NT2/D1 (cell line): Measurements from ENCODE around the gene BRINP2.
A peak's percentile ranks its signal among the peaks of the same experiment; 100 is the strongest.

Experiments
- DNase-seq: peaks from one replicate; pipeline ENCODE4 v3.0.0-alpha.2; 2011; ENCODE audit warnings: low read depth, low spot score
- H3K27me3 ChIP-seq: 2 replicates; pipeline ENCODE4 v1.6.0; 2011; ENCODE audit warnings: mild to moderate bottlenecking; ENCODE audit not compliant: insufficient read length, insufficient read depth
- H3K36me3 ChIP-seq: 2 replicates; pipeline ENCODE4 v1.6.1; 2011; ENCODE audit warnings: mild to moderate bottlenecking, low read length, mixed read lengths; ENCODE audit not compliant: insufficient read depth, insufficient read length
- H3K4me1 ChIP-seq: 2 replicates; pipeline ENCODE4 v1.5.1; 2011; ENCODE audit not compliant: insufficient read depth, insufficient read length
- H3K4me3 ChIP-seq: 2 replicates; pipeline ENCODE4 v1.5.1; 2011; ENCODE audit warnings: low read depth; ENCODE audit not compliant: insufficient read length
- H3K9ac ChIP-seq: 2 replicates; pipeline ENCODE4 v1.6.0; 2011; ENCODE audit warnings: low read depth; ENCODE audit not compliant: insufficient read length
- H3K9me3 ChIP-seq: 2 replicates; pipeline ENCODE4 v1.5.1; 2011; ENCODE audit warnings: mild to moderate bottlenecking, low read length; ENCODE audit not compliant: insufficient read depth
- SUZ12 ChIP-seq: IDR thresholded peaks from 2 replicates; pipeline ENCODE4 v1.6.1; 2011; ENCODE audit not compliant: insufficient read length, insufficient read depth; ENCODE audit errors: extremely low read depth
- YY1 ChIP-seq: IDR thresholded peaks from 2 replicates; pipeline ENCODE4 v1.6.1; 2011; ENCODE audit not compliant: insufficient read length, insufficient read depth
- ZNF274 ChIP-seq: IDR thresholded peaks from 2 replicates; pipeline ENCODE4 v1.6.1; 2011; ENCODE audit warnings: mild to moderate bottlenecking, low read depth, low read length

BRINP2 gene

DNA sequence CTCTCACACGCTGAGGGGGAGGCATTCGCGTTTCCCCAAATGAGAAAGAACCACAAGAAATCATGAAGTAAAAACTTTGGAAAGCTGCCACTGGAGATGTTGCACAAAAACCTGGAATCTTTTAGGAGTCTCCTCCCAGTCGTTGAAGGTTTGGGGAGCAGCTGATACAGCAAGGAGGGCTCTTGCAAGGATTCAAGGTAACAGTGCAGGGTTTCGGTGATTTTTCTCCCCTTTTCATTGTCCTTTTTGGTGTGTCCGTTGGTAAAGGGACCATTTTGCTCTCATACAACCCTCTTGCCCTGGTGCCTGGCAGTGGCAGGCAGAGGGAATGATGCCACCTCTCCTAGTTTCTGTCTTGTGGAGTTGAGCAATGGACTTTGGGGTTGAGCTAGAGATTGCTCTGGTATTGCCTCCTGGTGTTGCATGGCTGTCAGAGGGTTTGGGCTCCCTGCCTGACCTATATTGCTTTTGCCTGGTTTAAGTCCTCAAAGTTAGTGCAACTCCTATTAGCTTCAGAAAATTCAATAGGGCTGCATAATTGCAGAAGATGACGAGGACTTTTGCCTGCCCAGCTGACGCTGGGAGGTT lies 872 bp downstream of the BRINP2 start:
- H3K9me3 ChIP-seq: no peaks in the 10 kb centered on the region
- H3K4me1 ChIP-seq: no peaks in the 10 kb centered on the region
- peak overlapping the region; percentile 53 for H3K4me3 ChIP-seq
- no peak overlapping the region for H3K9ac ChIP-seq
- TF ChIP-seq ZNF274: no peak
- no peak for TF ChIP-seq YY1
- TF ChIP-seq SUZ12: no peak
- H3K36me3 ChIP-seq: no peaks in the 10 kb centered on the region
- peaks cover 84% of the 10 kb centered on the region for H3K27me3 ChIP-seq
- DNase-seq: no peak

- Histone ChIP-seq H3K4me3 (no peak overlapping the region), H3K36me3 (no peaks in the 10 kb centered on the region), H3K9me3 (no peaks in the 10 kb centered on the region), H3K4me1 (no peaks in the 10 kb centered on the region), H3K27me3 (peaks cover 77% of the 10 kb centered on the region), H3K9ac (no peak overlapping the region)
- no peak for TF ChIP-seq ZNF274
- TF ChIP-seq SUZ12: no peak
- TF ChIP-seq YY1: no peak
- no peak for DNase-seq
These were observed 1.5 kb downstream of the BRINP2 start for GRCh38 chr1:177172272-177172671.

DNA sequence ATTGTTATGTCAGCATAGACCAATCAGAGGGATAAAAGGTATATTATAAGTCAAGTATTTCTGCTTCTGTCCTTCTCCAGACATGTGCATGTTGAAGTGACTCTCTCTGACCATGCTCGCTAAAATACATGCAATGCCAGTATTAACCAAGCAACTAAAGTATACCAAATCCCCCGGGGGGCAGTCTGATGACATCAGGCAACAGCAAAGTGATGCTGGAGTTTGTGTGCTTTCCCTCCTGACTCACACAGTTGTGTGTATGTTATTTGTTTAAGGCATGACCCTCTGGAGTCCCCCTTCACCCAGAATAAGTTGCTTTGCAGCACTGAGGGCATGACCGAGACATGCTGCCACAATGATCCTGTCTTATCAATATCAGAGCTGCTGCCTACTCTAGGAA lies 2.1 kb downstream of the BRINP2 start:
- H3K4me3 ChIP-seq: no peak overlapping the region
- no peaks in the 10 kb centered on the region for H3K4me1 ChIP-seq
- H3K9ac ChIP-seq: no peak overlapping the region
- H3K27me3 ChIP-seq: peaks cover 74% of the 10 kb centered on the region
- H3K9me3 ChIP-seq: no peaks in the 10 kb centered on the region
- TF ChIP-seq ZNF274: no peak
- H3K36me3 ChIP-seq: no peaks in the 10 kb centered on the region
- no peak for DNase-seq

DNA sequence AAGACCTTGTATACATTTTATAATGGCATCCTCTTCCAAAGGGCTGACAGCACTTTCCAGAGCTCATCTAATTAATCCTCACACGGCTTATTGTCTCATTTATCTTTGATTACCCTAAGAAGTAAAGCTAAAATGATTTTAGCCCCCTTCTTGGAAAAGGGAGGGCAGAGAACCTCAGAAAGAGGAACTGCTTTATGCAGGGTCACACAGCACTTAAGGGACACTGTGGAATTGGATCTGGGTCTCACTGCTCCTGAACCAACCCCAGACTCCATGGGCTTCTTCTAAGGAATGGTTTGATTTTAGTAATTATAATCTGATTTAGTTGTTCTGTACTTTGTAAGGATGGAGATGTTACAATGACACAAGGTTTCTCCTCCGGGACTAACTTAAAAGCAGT lies 3.2 kb downstream of the BRINP2 start:
- H3K27me3 ChIP-seq: peaks cover 73% of the 10 kb centered on the region
- no peak overlapping the region for H3K4me3 ChIP-seq
- TF ChIP-seq ZNF274: no peak
- TF ChIP-seq YY1: no peak
- TF ChIP-seq SUZ12: no peak
- H3K9ac ChIP-seq: no peak overlapping the region
- no peak for DNase-seq
- H3K36me3 ChIP-seq: no peaks in the 10 kb centered on the region
- H3K4me1 ChIP-seq: no peaks in the 10 kb centered on the region
- H3K9me3 ChIP-seq: no peaks in the 10 kb centered on the region

DNA sequence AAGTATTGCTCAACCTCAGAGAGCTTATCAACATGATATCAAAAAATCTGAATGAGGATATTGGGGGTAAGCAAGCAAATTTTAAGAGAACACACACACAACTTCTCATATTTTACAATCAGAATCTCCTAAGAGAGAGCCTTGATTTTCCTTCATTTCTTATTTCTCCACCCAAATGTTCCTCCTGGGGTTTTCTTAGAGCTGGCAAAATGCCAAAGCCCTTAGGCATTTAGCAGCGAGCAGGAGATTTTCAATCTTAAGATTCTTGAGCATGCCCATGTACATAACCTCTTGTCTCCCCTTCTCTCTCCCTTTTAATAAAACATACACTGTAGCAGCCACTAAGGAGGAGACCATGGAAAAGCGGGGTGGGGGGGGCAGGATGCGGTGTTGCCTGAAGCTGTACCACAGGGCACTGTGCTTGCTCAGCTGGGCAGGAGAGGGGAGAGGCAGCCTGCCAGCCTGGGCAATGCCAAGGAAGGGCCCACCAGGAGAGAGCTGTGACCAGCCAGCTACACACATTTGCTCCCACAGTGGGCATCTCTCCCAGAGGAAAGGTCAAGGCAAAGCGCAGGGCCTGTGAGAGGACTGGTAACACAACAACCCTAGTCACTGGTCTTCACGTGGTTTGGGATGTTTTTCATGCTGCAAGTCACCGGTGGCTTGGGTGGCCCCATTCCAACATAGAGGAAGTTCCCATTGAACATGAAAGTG lies 4.3 kb downstream of the BRINP2 start:
- H3K9me3 ChIP-seq: no peaks in the 10 kb centered on the region

DNA sequence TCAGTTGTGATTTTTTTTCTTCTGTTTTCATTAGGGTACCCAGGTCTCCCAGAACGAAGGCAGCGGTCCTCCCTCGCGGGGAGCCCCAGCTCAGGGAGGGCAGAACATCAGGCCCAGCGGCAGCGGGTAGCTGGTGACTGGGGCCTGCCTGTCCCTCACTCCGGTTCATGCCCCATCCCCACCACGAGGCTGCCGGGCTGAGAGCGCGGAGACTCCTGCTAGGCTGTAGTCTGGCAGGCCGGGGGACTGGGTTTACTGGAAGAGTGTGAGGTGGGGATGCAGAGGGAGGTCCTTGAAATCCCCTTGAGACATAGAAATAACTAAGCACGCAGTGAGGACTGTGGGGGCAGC lies 10.5 kb downstream of the BRINP2 start:
- Histone ChIP-seq H3K9me3 (peaks cover 16% of the 10 kb centered on the region), H3K9ac (peak overlapping the region; percentile 64), H3K4me1 (peaks cover 3% of the 10 kb centered on the region), H3K36me3 (no peaks in the 10 kb centered on the region), H3K4me3 (peak overlapping the region; percentile 38), H3K27me3 (peaks cover 38% of the 10 kb centered on the region)
- TF ChIP-seq ZNF274 (no peak), SUZ12 (no peak), YY1 (no peak)
- DNase-seq: no peak

More for the DNA sequence above, 4.3 kb downstream of the BRINP2 start:
- TF ChIP-seq ZNF274 (no peak), YY1 (no peak), SUZ12 (no peak)
- Histone ChIP-seq H3K9ac (no peak overlapping the region), H3K27me3 (peaks cover 72% of the 10 kb centered on the region), H3K4me3 (no peak overlapping the region), H3K36me3 (no peaks in the 10 kb centered on the region), H3K4me1 (no peaks in the 10 kb centered on the region)
- no peak for DNase-seq

GRCh38 chr1:177181631-177182291 lies 11.0 kb downstream of the BRINP2 start:
- TF ChIP-seq YY1 (peak; percentile 7), SUZ12 (no peak), ZNF274 (no peak)

More at GRCh38 chr1:177181631-177182291, 11.0 kb downstream of the BRINP2 start:
- peak; percentile 89 for DNase-seq
- Histone ChIP-seq H3K4me3 (peak overlapping the region; percentile 38), H3K4me1 (peaks cover 3% of the 10 kb centered on the region), H3K9ac (peak overlapping the region; percentile 64), H3K27me3 (peaks cover 38% of the 10 kb centered on the region), H3K36me3 (no peaks in the 10 kb centered on the region), H3K9me3 (peaks cover 19% of the 10 kb centered on the region)
